ENCODE results near the gene RNPEPL1. TPM values are rescaled to one million over a fixed set of nuclear protein-coding genes. Genes with fewer than 3 reads are reported as not detected.

The RNPEPL1 gene
- total RNA-seq, 1 donor from 2014 or later, result 196 TPM

GRCh38 chr2:240600451-240600961, 32.2 kb downstream of the RNPEPL1 start:
- H3K4me1 ChIP-seq, result peaks cover 9 to 14% of the 10 kb centered on the region in 2 donors
- no peak overlapping the region for H3K27ac ChIP-seq
- no peak overlapping the region for H3K4me3 ChIP-seq
- DNase-seq (ENCODE audit: low spot score in 2 of 2), result peak in 1 of 2 donors; percentile 45
- H3K36me3 ChIP-seq, result peaks cover 16 to 19% of the 10 kb centered on the region in 2 donors
- H3K9me3 ChIP-seq, result no peaks in the 10 kb centered on the region
- TF ChIP-seq, protein P1, sequence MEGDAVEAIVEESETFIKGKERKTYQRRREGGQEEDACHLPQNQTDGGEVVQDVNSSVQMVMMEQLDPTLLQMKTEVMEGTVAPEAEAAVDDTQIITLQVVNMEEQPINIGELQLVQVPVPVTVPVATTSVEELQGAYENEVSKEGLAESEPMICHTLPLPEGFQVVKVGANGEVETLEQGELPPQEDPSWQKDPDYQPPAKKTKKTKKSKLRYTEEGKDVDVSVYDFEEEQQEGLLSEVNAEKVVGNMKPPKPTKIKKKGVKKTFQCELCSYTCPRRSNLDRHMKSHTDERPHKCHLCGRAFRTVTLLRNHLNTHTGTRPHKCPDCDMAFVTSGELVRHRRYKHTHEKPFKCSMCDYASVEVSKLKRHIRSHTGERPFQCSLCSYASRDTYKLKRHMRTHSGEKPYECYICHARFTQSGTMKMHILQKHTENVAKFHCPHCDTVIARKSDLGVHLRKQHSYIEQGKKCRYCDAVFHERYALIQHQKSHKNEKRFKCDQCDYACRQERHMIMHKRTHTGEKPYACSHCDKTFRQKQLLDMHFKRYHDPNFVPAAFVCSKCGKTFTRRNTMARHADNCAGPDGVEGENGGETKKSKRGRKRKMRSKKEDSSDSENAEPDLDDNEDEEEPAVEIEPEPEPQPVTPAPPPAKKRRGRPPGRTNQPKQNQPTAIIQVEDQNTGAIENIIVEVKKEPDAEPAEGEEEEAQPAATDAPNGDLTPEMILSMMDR (IDR thresholded peaks at IDR 0.05), result no peak
- H3K27me3 ChIP-seq, result no peaks in the 10 kb centered on the region
- intact Hi-C loops (cut with DNase I), result no loop called here

GRCh38 chr2:240601061-240601830, 33.0 kb downstream of the RNPEPL1 start:
- TF ChIP-seq, protein P1 (IDR thresholded peaks at IDR 0.05), result no peak
- intact Hi-C loops (cut with DNase I), result no loop called here
- Histone ChIP-seq H3K27me3 (no peaks in the 10 kb centered on the region), H3K4me1 (peaks cover 5 to 7% of the 10 kb centered on the region in 2 donors), H3K36me3 (peaks cover 16 to 19% of the 10 kb centered on the region in 2 donors), H3K4me3 (no peak overlapping the region), H3K27ac (no peak overlapping the region), H3K9me3 (no peaks in the 10 kb centered on the region)
- peak; percentile 2 to 55 for DNase-seq (ENCODE audit: low spot score in 2 of 2)

GRCh38 chr2:240601831-240602160, 33.5 kb downstream of the RNPEPL1 start:
- Histone ChIP-seq H3K36me3 (peaks cover 16 to 19% of the 10 kb centered on the region in 2 donors), H3K9me3 (no peaks in the 10 kb centered on the region), H3K27ac (no peak overlapping the region), H3K27me3 (no peaks in the 10 kb centered on the region), H3K4me3 (no peak overlapping the region), H3K4me1 (peaks cover 1 to 2% of the 10 kb centered on the region in 2 donors)
- peak; percentile 1 to 48 for DNase-seq (ENCODE audit: low spot score in 2 of 2)
- TF ChIP-seq, protein P1 (IDR thresholded peaks at IDR 0.05), result no peak
- intact Hi-C loops (cut with DNase I), result no loop called here

DNA sequence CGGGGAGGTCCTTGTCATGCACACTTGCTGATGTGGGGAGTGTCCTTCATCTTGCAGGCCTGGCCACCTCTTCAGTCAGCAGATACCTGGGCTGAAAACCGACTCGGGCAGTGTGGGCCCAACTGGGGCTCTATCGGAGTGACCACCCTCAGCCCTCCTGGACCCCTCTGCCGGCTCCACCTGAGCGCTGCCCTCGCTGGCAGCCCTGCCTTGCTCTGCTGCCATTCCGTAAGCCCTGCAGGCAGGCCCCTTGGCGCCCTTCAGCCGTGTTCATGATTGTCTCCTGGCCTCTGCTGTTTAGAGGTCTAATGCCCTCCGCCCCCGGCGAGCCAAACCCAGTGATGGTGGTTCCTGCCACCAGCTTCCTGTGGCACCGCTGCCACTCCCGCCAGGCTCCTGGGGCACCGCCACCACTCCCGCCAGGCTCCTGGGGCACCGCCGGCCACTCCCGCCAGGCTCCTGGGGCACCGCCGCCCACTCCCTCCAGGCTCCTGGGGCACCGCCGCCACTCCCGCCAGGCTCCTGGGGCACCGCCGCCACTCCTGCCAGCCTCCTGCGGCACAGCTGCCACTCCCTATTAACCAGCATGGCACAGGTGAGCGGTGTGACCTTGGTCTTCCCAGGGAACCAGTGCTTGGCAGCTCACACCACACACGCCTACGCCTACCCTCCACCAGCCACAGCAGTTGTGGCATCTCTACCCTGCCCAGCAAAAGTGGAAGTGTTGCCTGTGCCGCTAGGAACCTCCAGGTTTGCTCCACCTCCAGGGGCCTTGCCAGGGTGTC, 34.2 kb downstream of the RNPEPL1 start:
- intact Hi-C loops (cut with DNase I), result no loop called here
- H3K27me3 ChIP-seq, result no peaks in the 10 kb centered on the region
- H3K4me1 ChIP-seq, result no peaks in the 10 kb centered on the region
- peaks cover 16 to 19% of the 10 kb centered on the region in 2 donors for H3K36me3 ChIP-seq
- peak; percentile 7 to 57 for DNase-seq (ENCODE audit: low spot score in 2 of 2)
- no peak overlapping the region for H3K27ac ChIP-seq
- no peak overlapping the region for H3K4me3 ChIP-seq
- TF ChIP-seq, protein P1 (IDR thresholded peaks at IDR 0.05), result no peak
- H3K9me3 ChIP-seq, result no peaks in the 10 kb centered on the region

- Histone ChIP-seq H3K27ac (no peak overlapping the region), H3K9me3 (no peaks in the 10 kb centered on the region), H3K27me3 (no peaks in the 10 kb centered on the region), H3K4me3 (no peak overlapping the region), H3K4me1 (no peaks in the 10 kb centered on the region), H3K36me3 (peaks cover 8 to 13% of the 10 kb centered on the region in 2 donors)
- peak in 1 of 2 donors; percentile 60 for DNase-seq (ENCODE audit: low spot score in 2 of 2)
- intact Hi-C loops (cut with DNase I), result no loop called here
- TF ChIP-seq, protein P1 (IDR thresholded peaks at IDR 0.05), result no peak
Measured at GRCh38 chr2:240603081-240603835, 35.0 kb downstream of the RNPEPL1 start.

Measured in ascending aorta (tissue), 2 donors.